Measurements from ENCODE around the gene DPYSL3.
A peak's percentile ranks its signal among the peaks of the same experiment; 100 is the strongest.

The DPYSL3 gene

DNA sequence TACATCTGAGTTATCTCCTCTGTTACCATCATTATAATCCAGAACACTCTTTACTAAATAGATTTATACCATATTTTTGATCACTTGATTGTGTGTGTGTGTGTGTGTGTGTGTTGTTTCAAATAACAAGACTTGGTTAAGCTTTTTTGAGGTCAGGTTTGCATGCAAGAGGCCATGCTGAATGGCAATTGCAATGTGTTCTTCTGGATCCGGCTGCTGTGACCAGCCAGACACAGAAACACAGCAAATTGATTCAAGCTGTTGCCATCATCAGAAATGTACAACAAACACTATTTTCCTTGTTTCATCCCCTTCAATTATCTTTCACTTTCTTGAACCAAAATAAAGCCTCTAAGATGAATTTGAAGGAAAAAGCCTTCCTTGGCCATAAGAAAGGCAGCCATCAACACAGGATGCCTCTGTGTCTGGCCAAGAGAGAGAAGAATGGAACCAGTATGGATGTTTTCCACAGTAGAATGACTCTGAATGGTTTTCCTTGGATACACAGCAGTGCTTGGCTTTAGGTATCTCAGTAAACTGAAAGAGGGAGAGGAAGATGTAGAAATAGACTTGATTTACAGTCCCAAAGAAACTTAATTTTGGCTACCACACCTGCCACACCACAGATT is 53.9 kb downstream of the DPYSL3 start:
- TF ChIP-seq SUZ12 (IDR thresholded peaks at IDR 0.05; ENCODE audit: extremely low read depth, insufficient read depth, insufficient read length) (no peak), ZNF274 (IDR thresholded peaks at IDR 0.05; ENCODE audit: low read depth, low read length) (no peak), YY1 (IDR thresholded peaks at IDR 0.05; ENCODE audit: insufficient read depth, insufficient read length) (no peak)
- Histone ChIP-seq H3K4me3 (ENCODE audit: insufficient read length, low read depth) (no peak overlapping the region), H3K9me3 (ENCODE audit: insufficient read depth, low read length) (no peaks in the 10 kb centered on the region), H3K36me3 (ENCODE audit: insufficient read depth, insufficient read length, low read length) (no peaks in the 10 kb centered on the region), H3K9ac (ENCODE audit: insufficient read length, low read depth) (peak overlapping the region; percentile 51), H3K4me1 (ENCODE audit: insufficient read depth, insufficient read length) (no peaks in the 10 kb centered on the region), H3K27me3 (ENCODE audit: insufficient read depth, insufficient read length) (no peaks in the 10 kb centered on the region)
- DNase-seq (ENCODE audit: low read depth, low spot score) = no peak

DNA sequence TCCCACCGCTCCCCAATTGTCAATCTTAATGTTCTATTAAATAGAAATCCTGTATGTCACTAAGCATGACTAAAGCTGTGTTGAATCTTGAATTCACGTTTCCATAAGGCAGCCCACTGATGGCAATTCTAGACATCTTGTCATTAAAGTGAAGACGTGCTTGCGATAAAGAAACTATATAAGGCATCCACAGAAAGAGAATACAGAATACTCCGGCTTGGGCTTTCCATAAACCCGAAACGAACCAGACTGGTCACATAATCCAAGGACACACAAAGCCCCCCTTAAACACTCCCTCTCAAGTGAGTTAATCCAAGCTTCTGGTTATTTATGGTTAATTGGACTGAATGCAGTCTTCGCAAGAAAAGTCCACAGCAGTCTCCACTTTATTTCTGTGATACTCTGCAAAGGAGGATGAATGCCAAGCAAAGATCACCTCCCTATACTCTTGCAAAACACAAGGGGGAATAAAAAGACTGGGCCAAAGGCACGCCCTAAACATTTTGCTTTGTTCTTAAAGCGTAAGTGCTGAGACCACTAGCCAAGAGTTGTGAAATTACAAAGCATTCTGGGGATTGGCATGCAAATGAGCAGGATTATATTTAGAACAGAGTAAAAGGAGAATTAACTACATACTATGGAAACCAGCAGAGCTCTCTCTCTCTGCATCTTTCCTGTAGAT is 54.7 kb downstream of the DPYSL3 start:
- no peaks in the 10 kb centered on the region for H3K9me3 ChIP-seq (ENCODE audit: insufficient read depth, low read length)
- H3K4me1 ChIP-seq (ENCODE audit: insufficient read depth, insufficient read length) = no peaks in the 10 kb centered on the region
- H3K4me3 ChIP-seq (ENCODE audit: insufficient read length, low read depth) = no peak overlapping the region
- no peaks in the 10 kb centered on the region for H3K36me3 ChIP-seq (ENCODE audit: insufficient read depth, insufficient read length, low read length)
- H3K9ac ChIP-seq (ENCODE audit: insufficient read length, low read depth) = peak overlapping the region; percentile 26
- no peaks in the 10 kb centered on the region for H3K27me3 ChIP-seq (ENCODE audit: insufficient read depth, insufficient read length)
- DNase-seq (ENCODE audit: low read depth, low spot score) = no peak
- TF ChIP-seq YY1 (IDR thresholded peaks at IDR 0.05; ENCODE audit: insufficient read depth, insufficient read length) = no peak

DNA sequence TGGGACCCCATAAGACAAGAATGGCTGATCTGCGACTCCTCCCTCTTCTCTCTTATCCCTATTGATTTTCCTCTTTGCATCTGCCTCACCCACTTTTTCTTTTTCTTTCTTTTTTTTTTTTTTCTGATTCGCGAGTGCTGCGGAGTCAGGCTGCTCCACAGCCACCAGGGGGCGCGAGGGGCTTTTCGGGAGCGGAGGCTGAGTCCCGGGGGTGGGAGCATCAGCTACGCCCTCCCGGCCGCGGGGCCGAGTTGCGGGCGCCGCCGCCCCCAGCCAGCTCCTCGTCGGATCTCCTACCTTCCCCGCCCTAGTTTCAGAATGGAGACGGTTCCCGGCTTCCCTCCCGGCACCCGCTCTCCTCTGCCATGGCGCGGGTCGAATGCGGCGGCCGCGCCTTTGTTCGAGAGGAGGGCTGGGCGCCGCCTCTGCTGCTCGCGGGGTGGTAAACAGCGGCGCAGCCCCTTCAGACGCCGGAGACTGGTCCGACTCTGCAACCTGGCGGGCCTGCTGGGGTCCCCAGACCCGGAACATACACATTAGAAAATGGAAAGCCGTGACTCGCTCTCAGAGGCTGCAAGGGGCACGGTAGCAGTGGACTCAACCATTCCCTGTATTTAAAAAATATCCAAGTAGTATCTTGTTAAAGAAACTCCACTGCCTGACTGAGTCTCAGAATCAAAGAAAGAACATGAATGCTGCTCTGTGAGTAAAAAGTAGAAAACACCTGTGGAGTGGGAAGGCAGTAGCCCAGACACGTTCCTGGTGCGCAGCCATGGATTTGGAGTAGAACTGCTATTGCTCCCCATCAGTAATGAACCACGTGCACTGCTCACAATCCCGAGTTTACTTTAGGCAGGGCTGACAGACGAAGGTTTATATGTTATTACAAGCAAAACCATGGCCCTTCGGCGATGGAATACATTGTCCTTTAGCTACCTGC is 55.7 kb downstream of the DPYSL3 start:
- Histone ChIP-seq H3K4me1 (ENCODE audit: insufficient read depth, insufficient read length) (peaks cover 3% of the 10 kb centered on the region), H3K36me3 (ENCODE audit: insufficient read depth, insufficient read length, low read length) (no peaks in the 10 kb centered on the region), H3K9ac (ENCODE audit: insufficient read length, low read depth) (peak overlapping the region; percentile 74), H3K27me3 (ENCODE audit: insufficient read depth, insufficient read length) (no peaks in the 10 kb centered on the region), H3K4me3 (ENCODE audit: insufficient read length, low read depth) (peak overlapping the region; percentile 36), H3K9me3 (ENCODE audit: insufficient read depth, low read length) (no peaks in the 10 kb centered on the region)
- peak; percentile 78 for DNase-seq (ENCODE audit: low read depth, low spot score)
- TF ChIP-seq ZNF274 (IDR thresholded peaks at IDR 0.05; ENCODE audit: low read depth, low read length) (no peak), YY1 (IDR thresholded peaks at IDR 0.05; ENCODE audit: insufficient read depth, insufficient read length) (no peak), SUZ12 (IDR thresholded peaks at IDR 0.05; ENCODE audit: extremely low read depth, insufficient read depth, insufficient read length) (no peak)

DNA sequence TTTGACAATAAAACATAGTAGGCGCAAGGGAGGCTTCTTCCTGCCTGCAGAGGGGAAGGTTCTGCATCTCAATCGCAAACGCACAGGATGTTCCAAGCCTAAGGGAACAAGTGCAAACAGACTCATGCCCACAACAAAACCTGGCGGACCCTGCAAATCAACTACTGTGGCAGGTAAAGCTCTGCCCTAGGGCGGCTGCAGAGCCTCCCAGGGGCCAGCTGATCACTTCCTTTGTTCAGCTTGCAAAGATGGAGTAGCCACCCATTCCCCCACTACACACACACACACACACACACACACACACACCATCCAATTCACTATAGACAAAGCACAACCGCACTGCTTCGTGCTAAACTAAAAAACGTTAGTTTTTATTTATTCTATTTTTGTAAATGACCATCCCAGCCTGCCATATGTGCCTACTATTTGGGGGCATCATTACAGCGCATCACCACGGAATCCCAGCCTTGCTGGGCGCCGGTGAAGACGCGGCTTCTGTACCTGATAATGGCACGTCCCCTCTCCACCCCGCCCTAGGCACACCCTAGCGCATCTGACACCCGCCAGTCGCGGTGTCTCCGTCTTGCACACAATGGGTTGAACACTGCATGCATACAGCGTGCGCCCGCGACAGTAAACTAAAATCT is 57.6 kb downstream of the DPYSL3 start:
- H3K4me3 ChIP-seq (ENCODE audit: insufficient read length, low read depth) = peak overlapping the region; percentile 94
- peaks cover 4% of the 10 kb centered on the region for H3K4me1 ChIP-seq (ENCODE audit: insufficient read depth, insufficient read length)

DNA sequence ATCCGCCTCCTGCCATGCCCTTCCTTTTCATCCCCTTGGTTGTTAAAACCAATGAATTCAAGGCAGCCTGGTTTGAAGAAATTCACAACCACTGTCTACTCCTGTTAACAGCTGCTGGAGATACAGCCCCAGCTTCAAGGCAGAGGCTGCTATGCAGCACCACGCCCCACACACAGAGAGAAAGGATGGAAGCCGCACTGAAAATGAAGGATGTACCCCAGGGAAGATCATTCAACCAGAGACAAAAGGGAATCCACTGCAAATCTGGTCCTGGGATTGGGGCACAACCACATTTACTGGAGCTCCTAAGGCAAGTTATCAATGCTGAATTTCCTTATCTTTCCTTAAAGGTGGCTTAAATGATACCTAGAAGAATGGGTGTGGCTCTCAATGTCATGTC is 58.7 kb downstream of the DPYSL3 start:
- TF ChIP-seq SUZ12 (IDR thresholded peaks at IDR 0.05; ENCODE audit: extremely low read depth, insufficient read depth, insufficient read length) = no peak
- no peak for TF ChIP-seq ZNF274 (IDR thresholded peaks at IDR 0.05; ENCODE audit: low read depth, low read length)
- no peak for TF ChIP-seq YY1 (IDR thresholded peaks at IDR 0.05; ENCODE audit: insufficient read depth, insufficient read length)
- H3K4me3 ChIP-seq (ENCODE audit: insufficient read length, low read depth) = peak overlapping the region; percentile 94
- H3K36me3 ChIP-seq (ENCODE audit: insufficient read depth, insufficient read length, low read length) = peaks cover 6% of the 10 kb centered on the region
- no peaks in the 10 kb centered on the region for H3K9me3 ChIP-seq (ENCODE audit: insufficient read depth, low read length)
- H3K4me1 ChIP-seq (ENCODE audit: insufficient read depth, insufficient read length) = peaks cover 4% of the 10 kb centered on the region
- no peaks in the 10 kb centered on the region for H3K27me3 ChIP-seq (ENCODE audit: insufficient read depth, insufficient read length)
- H3K9ac ChIP-seq (ENCODE audit: insufficient read length, low read depth) = peak overlapping the region; percentile 36
- DNase-seq (ENCODE audit: low read depth, low spot score) = no peak

More for the DNA sequence above, 57.6 kb downstream of the DPYSL3 start:
- no peak for TF ChIP-seq YY1 (IDR thresholded peaks at IDR 0.05; ENCODE audit: insufficient read depth, insufficient read length)
- peak overlapping the region; percentile 91 for H3K9ac ChIP-seq (ENCODE audit: insufficient read length, low read depth)
- no peaks in the 10 kb centered on the region for H3K9me3 ChIP-seq (ENCODE audit: insufficient read depth, low read length)
- H3K27me3 ChIP-seq (ENCODE audit: insufficient read depth, insufficient read length) = no peaks in the 10 kb centered on the region
- H3K36me3 ChIP-seq (ENCODE audit: insufficient read depth, insufficient read length, low read length) = no peaks in the 10 kb centered on the region
- no peak for DNase-seq (ENCODE audit: low read depth, low spot score)

DNA sequence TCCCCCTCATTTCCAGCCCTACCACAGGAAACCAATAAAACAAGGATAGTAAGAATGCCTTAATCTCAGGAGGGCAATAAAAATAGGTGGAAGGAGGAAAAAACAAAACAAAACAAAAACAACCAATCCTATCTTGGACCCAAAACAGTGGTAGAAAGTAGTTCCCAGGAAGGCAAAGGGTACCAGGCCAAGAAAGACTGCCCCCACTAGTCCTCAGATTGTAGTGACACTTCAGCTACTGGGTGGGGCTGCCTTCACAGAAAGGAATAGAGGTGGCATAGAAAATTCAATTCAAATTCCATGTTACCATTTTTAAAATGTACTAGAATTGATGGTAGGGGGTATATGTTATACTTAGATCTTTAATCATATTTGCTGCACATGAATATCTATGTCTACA is 59.3 kb downstream of the DPYSL3 start:
- no peaks in the 10 kb centered on the region for H3K9me3 ChIP-seq (ENCODE audit: insufficient read depth, low read length)
- DNase-seq (ENCODE audit: low read depth, low spot score) = no peak
- peaks cover 4% of the 10 kb centered on the region for H3K4me1 ChIP-seq (ENCODE audit: insufficient read depth, insufficient read length)
- peaks cover 11% of the 10 kb centered on the region for H3K36me3 ChIP-seq (ENCODE audit: insufficient read depth, insufficient read length, low read length)
- TF ChIP-seq ZNF274 (IDR thresholded peaks at IDR 0.05; ENCODE audit: low read depth, low read length) (no peak), YY1 (IDR thresholded peaks at IDR 0.05; ENCODE audit: insufficient read depth, insufficient read length) (no peak), SUZ12 (IDR thresholded peaks at IDR 0.05; ENCODE audit: extremely low read depth, insufficient read depth, insufficient read length) (no peak)
- no peak overlapping the region for H3K9ac ChIP-seq (ENCODE audit: insufficient read length, low read depth)
- no peak overlapping the region for H3K4me3 ChIP-seq (ENCODE audit: insufficient read length, low read depth)
- no peaks in the 10 kb centered on the region for H3K27me3 ChIP-seq (ENCODE audit: insufficient read depth, insufficient read length)
